Stomach (tissue), 19 donors: Measurements from ENCODE around the gene CDC42EP5. TPM values are rescaled to one million over a fixed set of nuclear protein-coding genes. Genes with fewer than 3 reads are reported as not detected.

ENCODE experiments used
- DNase-seq, 2 donors: peaks; one replicate each; pipeline versions ENCODE4 v3.0.0 to v3.0.0-alpha.2; 2013 to 2019
- H3K27ac ChIP-seq, 5 donors: fragments of 200-600 bp in 4 of 5; sonication (generic) in 4 of 5; one replicate each; pipeline ENCODE4 v1.5.1; 2013 to 2019; ENCODE audit warnings: mild to moderate bottlenecking in 1 of 5, moderate library complexity in 1 of 5
- H3K27me3 ChIP-seq, 3 donors: fragments of 200-600 bp; sonication (generic); one replicate each; pipeline ENCODE4 v1.5.1; 2017 to 2019; ENCODE audit warnings: mixed run types in 1 of 3
- H3K36me3 ChIP-seq, 4 donors: fragments of 200-600 bp; sonication (generic); 1 replicate in 3 of 4; 2 replicates in 1 of 4; pipeline ENCODE4 v1.5.1; 2016 to 2019
- H3K4me1 ChIP-seq, 4 donors: fragments of 200-600 bp; sonication (generic); one replicate each; pipeline ENCODE4 v1.5.1; 2016 to 2019
- H3K4me3 ChIP-seq, 4 donors: fragments of 200-600 bp; sonication (generic) in 3 of 4; one replicate each; pipeline ENCODE4 v1.5.1; 2016 to 2019; ENCODE audit warnings: mild to moderate bottlenecking in 1 of 4
- H3K9me3 ChIP-seq, 4 donors: fragments of 200-600 bp; sonication (generic); one replicate each; pipeline ENCODE4 v1.5.1; 2016 to 2019
- EP300 ChIP-seq: sonication (generic); formaldehyde crosslinking; IDR thresholded peaks from one replicate; pipeline ENCODE4 v1.6.1; 2017; ENCODE audit warnings: antibody characterized with exemption
- POLR2A ChIP-seq, 4 donors: fragments of 450-650 bp; IDR thresholded peaks; one replicate each; pipeline ENCODE4 v1.6.1; 2016; ENCODE audit warnings: antibody characterized with exemption in 4 of 4, control low read depth in 2 of 4, mild to moderate bottlenecking in 1 of 4, moderate library complexity in 1 of 4
- POLR2AphosphoS5 ChIP-seq, 3 donors: sonication (generic); formaldehyde crosslinking; IDR thresholded peaks; one replicate each; pipeline ENCODE4 v1.6.1; 2016; ENCODE audit warnings: antibody characterized with exemption in 3 of 3
- WGBS, 5 donors: extraction: QIAGEN DNeasy Blood & Tissue Kit in 3 of 5; methylation state at CpG; one replicate each; pipeline versions ENCODE4 v1.1.5 to v1.1.7; 2013 to 2018; 5-methylcytosine and 5-hydroxymethylcytosine counted together
- intact Hi-C: fragments of 100-400 bp; cut with DNase I; formaldehyde crosslinking; loops from one replicate; pipeline ENCODE4 v1.15.1; 2023; ENCODE audit warnings: low total_unique reads
- long read RNA-seq, 10 donors: transcript quantifications; one replicate each; lab custom pipeline, GENCODE V29; 2026
- polyA plus RNA-seq, 3 donors: library from polyadenylated mRNA; stranded (reverse); fragments of 200-250 nt; gene quantifications; one replicate each; pipeline ENCODE4 v1.2.3, GENCODE V29; 2013
- total RNA-seq, 5 donors: library from RNA; depleted of rRNA; stranded (reverse); fragments of >200 nt; gene quantifications; one replicate each; pipeline versions ENCODE4 v1.1.0 to v1.2.3, GENCODE V29; 2014 to 2016
- TF ChIP-seq, protein P1 (sequence below), 7 experiments: fragments of 450-650 bp in 4 of 7; fragments of 200-600 bp in 3 of 7; sonication (generic) in 3 of 7; IDR thresholded peaks; one replicate each; pipeline ENCODE4 v1.5.1; 2016 to 2019; ENCODE audit warnings: antibody characterized with exemption in 7 of 7, control low read depth in 2 of 7, mild to moderate bottlenecking in 1 of 7
- donor health status: healthy with polysubstance abuse.
- donor health status: Bipolar disorder and iron deficiency.
- donor health status: healthy.

The CDC42EP5 gene, protein sequence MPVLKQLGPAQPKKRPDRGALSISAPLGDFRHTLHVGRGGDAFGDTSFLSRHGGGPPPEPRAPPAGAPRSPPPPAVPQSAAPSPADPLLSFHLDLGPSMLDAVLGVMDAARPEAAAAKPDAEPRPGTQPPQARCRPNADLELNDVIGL
- total RNA-seq (100 to 1,000 TPM in 1 of 5 donors, 10 to 100 TPM in 2, under 1 TPM in 1, not detected in 1; 0.89 to 699 (median 32.8) TPM), polyA plus RNA-seq (10 to 100 TPM; 24.8 to 48.6 (median 28.3) TPM)
- long read RNA-seq, donor 1, transcript CDC42EP5-201 (3 exons, 864 nt): major isoform, 38 of 55 reads
- long read RNA-seq, donor 1, partial matches to known transcripts: 16 of 55 reads
- long read RNA-seq, donor 1, other reads (novel, unspliced or antisense): 0 of 55 reads
- long read RNA-seq, donor 2, transcript CDC42EP5-202 (2 exons, 288 nt): minor isoform, 5 of 48 reads
- long read RNA-seq, donor 2, transcript CDC42EP5-201 (3 exons, 864 nt): major isoform, 43 of 48 reads
- long read RNA-seq, donor 2, partial matches to known transcripts: 0 of 48 reads
- long read RNA-seq, donor 2, other reads (novel, unspliced or antisense): 0 of 48 reads
- long read RNA-seq, donor 3, transcript CDC42EP5-201 (3 exons, 864 nt): major isoform, 22 of 29 reads
- long read RNA-seq, donor 3, partial matches to known transcripts: 6 of 29 reads
- long read RNA-seq, donor 3, other reads (novel, unspliced or antisense): 0 of 29 reads
- long read RNA-seq, donor 4, partial matches to known transcripts: 0 of 3 reads
- long read RNA-seq, donor 4, other reads (novel, unspliced or antisense): 0 of 3 reads
- long read RNA-seq, donor 5, transcript CDC42EP5-201 (3 exons, 864 nt): major isoform, 34 of 48 reads
- long read RNA-seq, donor 5, partial matches to known transcripts: 11 of 48 reads
- long read RNA-seq, donor 5, other reads (novel, unspliced or antisense): 0 of 48 reads
- long read RNA-seq, donor 6, transcript CDC42EP5-201 (3 exons, 864 nt): major isoform, 88 of 130 reads
- long read RNA-seq, donor 6, transcript CDC42EP5-202 (2 exons, 288 nt): minor isoform, 9 of 130 reads
- long read RNA-seq, donor 6, partial matches to known transcripts: 33 of 130 reads
- long read RNA-seq, donor 6, other reads (novel, unspliced or antisense): 0 of 130 reads
- long read RNA-seq, donor 7, transcript CDC42EP5-201 (3 exons, 864 nt): major isoform, 78 of 88 reads
- long read RNA-seq, donor 7, partial matches to known transcripts: 10 of 88 reads
- long read RNA-seq, donor 7, other reads (novel, unspliced or antisense): 0 of 88 reads
- long read RNA-seq, donor 8, transcript CDC42EP5-201 (3 exons, 864 nt): major isoform, 41 of 49 reads
- long read RNA-seq, donor 8, partial matches to known transcripts: 7 of 49 reads
- long read RNA-seq, donor 8, other reads (novel, unspliced or antisense): 0 of 49 reads
- long read RNA-seq, donor 9, transcript CDC42EP5-201 (3 exons, 864 nt): major isoform, 55 of 68 reads
- long read RNA-seq, donor 9, partial matches to known transcripts: 10 of 68 reads
- long read RNA-seq, donor 9, other reads (novel, unspliced or antisense): 0 of 68 reads
- long read RNA-seq, donor 10, transcript CDC42EP5-201 (3 exons, 864 nt): major isoform, 35 of 38 reads
- long read RNA-seq, donor 10, partial matches to known transcripts: 0 of 38 reads
- long read RNA-seq, donor 10, other reads (novel, unspliced or antisense): 0 of 38 reads

DNA sequence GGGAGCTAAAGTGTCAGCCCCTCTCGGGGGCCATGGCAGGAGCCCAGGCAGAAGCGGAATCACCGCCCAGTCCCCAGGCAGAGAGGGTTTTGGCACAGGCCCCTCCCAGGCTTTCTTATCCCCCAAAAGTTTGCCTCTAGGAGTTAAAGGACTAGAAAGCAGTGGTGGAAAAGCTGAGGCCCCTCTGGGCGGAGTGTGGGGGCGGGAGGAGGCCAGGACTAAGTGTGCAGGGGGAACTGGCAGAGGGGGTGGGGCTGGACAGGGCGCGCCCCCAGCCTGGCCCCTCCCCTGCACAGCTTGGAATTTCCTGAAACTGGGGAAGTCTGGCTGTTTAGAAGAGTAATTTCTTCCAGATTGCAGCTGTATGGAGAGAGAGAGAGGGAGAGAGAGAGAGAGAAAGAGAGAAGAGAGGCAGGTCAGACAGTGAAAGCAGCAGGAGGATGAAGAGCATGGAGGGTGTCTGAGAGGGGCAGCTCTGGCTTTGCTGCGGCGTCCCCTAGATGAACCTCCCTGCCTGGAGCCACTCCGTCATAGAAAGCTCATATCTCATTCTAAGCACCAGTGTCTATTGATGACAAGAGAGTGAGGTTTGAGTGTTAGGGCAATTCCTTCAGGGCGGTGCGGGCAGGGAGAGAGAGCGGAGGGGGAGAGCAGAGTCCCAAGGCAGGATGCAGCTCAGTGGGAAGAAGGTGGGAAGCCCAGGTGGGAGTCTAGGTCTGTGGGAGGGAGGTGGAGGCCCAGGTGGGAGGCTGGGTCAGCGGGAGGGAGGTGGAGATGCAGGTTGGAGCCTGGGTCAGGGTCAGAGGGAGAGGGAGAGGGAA is at the start of gene CDC42EP5:
TSS of gene CDC42EP5 (minus strand) at position 226 of the 821 bp plus-strand sequence. CDS start 7,749 bp downstream, outside the sequence.
- peaks cover 28 to 45% (median 40%) of the 10 kb centered on the region in 4 donors for H3K4me1 ChIP-seq
- peak within 1 kb of the TSS; percentile 32 to 48 (median 46) for H3K4me3 ChIP-seq
- intact Hi-C loops: no loop called here
- H3K9me3 ChIP-seq: no peaks in the 10 kb centered on the region
- no peaks in the 10 kb centered on the region for H3K36me3 ChIP-seq
- WGBS, 5 donors: 8 to 15% (median 13%) methylated on average over 12 to 14 of the region's 14 CpGs
- H3K27me3 ChIP-seq: peaks cover 0 to 74% (median 9%) of the 10 kb centered on the region in 3 donors
- no peak for TF ChIP-seq EP300
- peak in 2 of 3 donors; percentile 45 to 48 for TF ChIP-seq POLR2AphosphoS5 (IDR thresholded peaks at IDR 0.05)
- peak within 1 kb of the TSS; percentile 75 to 88 (median 80) for H3K27ac ChIP-seq
- peak; percentile 50 to 96 for DNase-seq

DNA sequence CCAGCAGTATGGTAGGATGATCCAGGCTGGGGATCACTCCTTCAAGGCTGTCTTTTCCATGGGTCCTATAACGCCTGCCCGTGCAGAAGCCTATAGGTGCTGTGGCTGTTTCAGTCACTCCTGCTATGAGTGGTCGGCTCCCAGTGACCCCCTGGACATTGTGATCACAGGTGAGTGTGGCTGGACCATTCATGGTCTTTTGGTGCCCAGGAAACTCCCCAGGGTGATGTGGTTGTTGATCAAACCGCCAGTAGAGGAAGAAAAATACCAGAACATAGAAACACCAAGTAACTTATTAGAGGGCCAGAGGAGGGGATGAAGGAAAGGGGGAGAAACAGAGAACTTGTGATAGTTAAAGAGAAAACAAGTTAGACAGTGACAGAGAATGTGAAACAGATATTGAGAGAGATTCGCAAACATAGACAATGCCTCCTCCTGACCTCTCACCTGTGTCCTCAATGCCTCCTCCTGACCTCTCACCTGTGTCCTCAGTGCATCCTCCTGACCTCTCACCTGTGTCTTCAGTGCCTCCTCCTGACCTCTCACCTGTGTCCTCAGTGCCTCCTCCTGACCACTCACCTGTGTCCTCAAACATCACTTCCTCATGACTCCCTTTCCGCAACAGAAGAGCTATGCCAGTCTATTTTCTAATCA is 48.9 kb upstream of the CDC42EP5 start:
- Histone ChIP-seq H3K36me3 (no peaks in the 10 kb centered on the region), H3K9me3 (no peaks in the 10 kb centered on the region), H3K4me1 (no peaks in the 10 kb centered on the region), H3K4me3 (no peak overlapping the region), H3K27ac (no peak overlapping the region), H3K27me3 (peaks cover 0 to 56% (median 8%) of the 10 kb centered on the region in 3 donors)
- 71 to 80% (median 76%) methylated on average over 6 of the region's 6 CpGs for WGBS, 5 donors
- intact Hi-C loops: no loop called here
- TF ChIP-seq POLR2AphosphoS5 (IDR thresholded peaks at IDR 0.05): no peak
- TF ChIP-seq POLR2A (IDR thresholded peaks at IDR 0.05): no peak
- TF ChIP-seq, protein P1, sequence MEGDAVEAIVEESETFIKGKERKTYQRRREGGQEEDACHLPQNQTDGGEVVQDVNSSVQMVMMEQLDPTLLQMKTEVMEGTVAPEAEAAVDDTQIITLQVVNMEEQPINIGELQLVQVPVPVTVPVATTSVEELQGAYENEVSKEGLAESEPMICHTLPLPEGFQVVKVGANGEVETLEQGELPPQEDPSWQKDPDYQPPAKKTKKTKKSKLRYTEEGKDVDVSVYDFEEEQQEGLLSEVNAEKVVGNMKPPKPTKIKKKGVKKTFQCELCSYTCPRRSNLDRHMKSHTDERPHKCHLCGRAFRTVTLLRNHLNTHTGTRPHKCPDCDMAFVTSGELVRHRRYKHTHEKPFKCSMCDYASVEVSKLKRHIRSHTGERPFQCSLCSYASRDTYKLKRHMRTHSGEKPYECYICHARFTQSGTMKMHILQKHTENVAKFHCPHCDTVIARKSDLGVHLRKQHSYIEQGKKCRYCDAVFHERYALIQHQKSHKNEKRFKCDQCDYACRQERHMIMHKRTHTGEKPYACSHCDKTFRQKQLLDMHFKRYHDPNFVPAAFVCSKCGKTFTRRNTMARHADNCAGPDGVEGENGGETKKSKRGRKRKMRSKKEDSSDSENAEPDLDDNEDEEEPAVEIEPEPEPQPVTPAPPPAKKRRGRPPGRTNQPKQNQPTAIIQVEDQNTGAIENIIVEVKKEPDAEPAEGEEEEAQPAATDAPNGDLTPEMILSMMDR (IDR thresholded peaks at IDR 0.05): no peak
- no peak for TF ChIP-seq EP300
- DNase-seq: no peak

DNA sequence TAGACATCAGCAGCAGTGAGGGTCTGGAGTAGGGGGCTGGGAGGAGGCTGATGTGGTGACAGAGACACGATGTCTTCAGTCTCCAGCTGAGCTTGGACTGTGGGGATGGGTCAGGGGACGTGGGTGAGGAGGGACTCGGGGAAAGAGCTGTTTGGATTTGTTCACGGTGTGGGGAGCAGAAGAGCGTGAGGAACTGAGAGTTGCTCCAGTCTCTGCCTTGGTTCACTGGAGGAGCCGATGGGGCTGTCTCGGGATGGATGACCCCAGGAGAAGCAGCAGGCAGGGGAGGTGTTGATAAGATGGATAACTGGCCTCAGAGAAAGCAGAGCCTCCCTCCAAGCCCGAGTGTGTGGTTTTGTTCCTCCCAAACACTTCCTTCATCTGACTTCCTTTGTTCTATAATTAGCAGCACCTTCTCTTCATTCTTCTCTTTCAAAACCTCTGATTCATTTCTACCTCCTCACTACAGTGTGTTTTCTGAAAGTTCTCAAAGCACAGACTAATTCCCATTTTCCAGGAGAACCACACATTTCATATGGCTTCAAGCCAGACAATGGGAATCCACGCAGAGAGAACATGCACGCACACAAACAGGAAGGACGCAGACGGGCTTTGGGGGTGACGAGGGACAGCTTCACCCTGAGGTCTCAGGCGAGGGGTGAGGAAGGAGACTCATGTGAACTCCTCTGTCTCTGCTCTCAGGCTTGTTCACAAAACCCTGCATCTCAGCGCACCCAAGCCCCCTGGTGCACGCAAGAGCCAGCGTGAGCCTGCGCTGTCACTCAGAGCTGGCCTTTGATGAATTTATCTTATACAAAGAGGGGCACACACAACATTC is 48.1 kb upstream of the CDC42EP5 start:
- Histone ChIP-seq H3K36me3 (no peaks in the 10 kb centered on the region), H3K27me3 (peaks cover 0 to 50% (median 8%) of the 10 kb centered on the region in 3 donors), H3K4me3 (no peak overlapping the region), H3K4me1 (no peaks in the 10 kb centered on the region), H3K9me3 (no peaks in the 10 kb centered on the region), H3K27ac (no peak overlapping the region)
- TF ChIP-seq EP300: no peak
- TF ChIP-seq POLR2A (IDR thresholded peaks at IDR 0.05): no peak
- no peak for TF ChIP-seq POLR2AphosphoS5 (IDR thresholded peaks at IDR 0.05)
- TF ChIP-seq, protein P1 (IDR thresholded peaks at IDR 0.05): no peak
- intact Hi-C loops: no loop called here
- DNase-seq: no peak
- WGBS, 5 donors: 49 to 58% (median 51%) methylated on average over 18 of the region's 18 CpGs
